Erythroblast (primary cell): ENCODE results near the gene EEA1.

Experiments
- GATA1 ChIP-seq: IDR thresholded peaks from 2 replicates; pipeline ENCODE4 v1.6.1; 2011; ENCODE audit warnings: low read depth, mild to moderate bottlenecking, control low read depth, low read length, moderate library complexity
- POLR2A ChIP-seq: IDR thresholded peaks from 2 replicates; pipeline ENCODE4 v1.6.1; 2011; ENCODE audit warnings: mild to moderate bottlenecking, low read length

- TF ChIP-seq POLR2A (no peak), GATA1 (no peak)
Observed at GRCh38 chr12:92871116-92871515, 58.0 kb downstream of the EEA1 start.
